Renal cortex interstitium (tissue), 15 donors: Measurements from ENCODE around the gene SYT15. TPM values are rescaled to one million over a fixed set of nuclear protein-coding genes. Genes with fewer than 3 reads are reported as not detected.
"Not testable (repeated sequence)": the region's sequence is repeated elsewhere in the genome, so short reads cannot be mapped to it uniquely, and the experiment has no call there.

Source experiments
- DNase-seq, 11 donors: peaks; one replicate each; pipeline ENCODE4 v3.0.0-alpha.2; 2013; ENCODE audit warnings: low read depth in 9 of 11, low spot score in 4 of 11; ENCODE audit errors: extremely low read depth in 1 of 11
- long read RNA-seq, 16 experiments: transcript quantifications; one replicate each; lab custom pipeline, GENCODE V29; 2026
- polyA plus RNA-seq, 3 donors: library from polyadenylated mRNA; unstranded; fragments of 120-200 nt; gene quantifications; one replicate each; pipeline ENCODE4 v1.2.1, GENCODE V29; 2013; ENCODE audit not compliant: insufficient read length in 3 of 3

The SYT15 gene
- polyA plus RNA-seq: 10 to 100 TPM in 1 of 3 donors, 1 to 10 TPM in 2; 5.0 to 12.6 (median 8.2) TPM
- long read RNA-seq, donor 1, partial matches to known transcripts: 0 of 1 reads
- long read RNA-seq, donor 1, other reads (novel, unspliced or antisense): 0 of 1 reads
- long read RNA-seq, donor 2, partial matches to known transcripts: 8 of 13 reads
- long read RNA-seq, donor 2, other reads (novel, unspliced or antisense): 5 of 13 reads
- long read RNA-seq, donor 3: 0 reads
- long read RNA-seq, donor 4: 0 reads
- long read RNA-seq, donor 5: 0 reads
- long read RNA-seq, donor 6, full-length matches to known transcripts: 1 of 1 reads
- long read RNA-seq, donor 6, partial matches to known transcripts: 0 of 1 reads
- long read RNA-seq, donor 6, other reads (novel, unspliced or antisense): 0 of 1 reads
- long read RNA-seq, donor 7, partial matches to known transcripts: 0 of 5 reads
- long read RNA-seq, donor 7, other reads (novel, unspliced or antisense): 5 of 5 reads
- long read RNA-seq, donor 8: 0 reads
- long read RNA-seq, donor 9: 0 reads
- long read RNA-seq, donor 10: 0 reads
- long read RNA-seq, donor 11: 0 reads
- long read RNA-seq, donor 12: 0 reads
- long read RNA-seq, donor 13: 0 reads
- long read RNA-seq, donor 14: 0 reads
- long read RNA-seq, donor 15: 0 reads
- long read RNA-seq, donor 16, partial matches to known transcripts: 0 of 14 reads
- long read RNA-seq, donor 16, other reads (novel, unspliced or antisense): 14 of 14 reads

GRCh38 chr10:46578474-46579178, at the start of gene SYT15:
TSS of gene SYT15 (plus strand) at chr10:46579128. CDS start at chr10:46579169, 41 bp downstream.
- DNase-seq: not testable (repeated sequence)

- DNase-seq: not testable (repeated sequence)
Observed at GRCh38 chr10:46529742-46530141, 49.2 kb upstream of the SYT15 start.

GRCh38 chr10:46530249-46531186, 48.4 kb upstream of the SYT15 start:
- no peak for DNase-seq

GRCh38 chr10:46532256-46532655, 46.7 kb upstream of the SYT15 start:
- DNase-seq: not testable (repeated sequence)

- no peak for DNase-seq
Observed at GRCh38 chr10:46534828-46535524, 44.0 kb upstream of the SYT15 start.

GRCh38 chr10:46536171-46536570, 42.8 kb upstream of the SYT15 start:
- DNase-seq: no peak

GRCh38 chr10:46536781-46537180, 42.1 kb upstream of the SYT15 start:
- no peak for DNase-seq

GRCh38 chr10:46537309-46537708, 41.6 kb upstream of the SYT15 start:
- no peak for DNase-seq

- no peak for DNase-seq
Observed at GRCh38 chr10:46538155-46538554, 40.8 kb upstream of the SYT15 start.

- no peak for DNase-seq
Observed at GRCh38 chr10:46538717-46539426, 40.1 kb upstream of the SYT15 start.

- DNase-seq: peak in 1 of 11 donors; percentile 69
Observed at GRCh38 chr10:46539596-46540411, 39.1 kb upstream of the SYT15 start.

GRCh38 chr10:46540412-46541016, 38.4 kb upstream of the SYT15 start:
- no peak for DNase-seq

GRCh38 chr10:46541017-46541661, 37.8 kb upstream of the SYT15 start:
- peak in 4 of 11 donors; percentile 54 to 74 (median 63) for DNase-seq

GRCh38 chr10:46541735-46542566, 37.0 kb upstream of the SYT15 start:
- no peak for DNase-seq
